Fibroblast of lung (primary cell): ENCODE measurements around the gene DNAL1.

ENCODE experiments used
- CTCF ChIP-seq, 2 donors: IDR thresholded peaks in 1 of 2; conservative IDR thresholded peaks in 1 of 2; 1 replicate in 1 of 2; 2 replicates in 1 of 2; pipeline ENCODE4 v1.5.1; 2011 to 2012; ENCODE audit warnings: low read length in 2 of 2, control low read depth in 1 of 2, inconsistent platforms in 1 of 2, low read depth in 1 of 2, mild to moderate bottlenecking in 1 of 2
- EZH2 ChIP-seq: IDR thresholded peaks from 2 replicates; pipeline ENCODE4 v1.5.1; 2012; ENCODE audit warnings: low read length, control low read depth, mild to moderate bottlenecking; ENCODE audit errors: missing control alignments

GRCh38 chr14:73738518-73739173 lies 93.9 kb downstream of the DNAL1 start:
- TF ChIP-seq CTCF (conservative IDR thresholded peaks at IDR 0.05 in 1 of 2, IDR thresholded peaks at IDR 0.05 in 1 of 2; ENCODE audit: low read depth in 1 of 2, low read length in 2 of 2) (no peak), EZH2 (no peak)
